HG02973 (cell line): ENCODE results near the gene NEO1.
"Not testable (repeated sequence)": the region's sequence is repeated elsewhere in the genome, so short reads cannot be mapped to it uniquely, and the experiment has no call there.

Experiments used
- ATAC-seq: cut with Tn5 transposase; IDR thresholded peaks from one replicate; pipeline ENCODE4 v1.9.1; 2021; ENCODE audit warnings: moderate library complexity; ENCODE audit not compliant: unreplicated experiment

NEO1 gene

DNA sequence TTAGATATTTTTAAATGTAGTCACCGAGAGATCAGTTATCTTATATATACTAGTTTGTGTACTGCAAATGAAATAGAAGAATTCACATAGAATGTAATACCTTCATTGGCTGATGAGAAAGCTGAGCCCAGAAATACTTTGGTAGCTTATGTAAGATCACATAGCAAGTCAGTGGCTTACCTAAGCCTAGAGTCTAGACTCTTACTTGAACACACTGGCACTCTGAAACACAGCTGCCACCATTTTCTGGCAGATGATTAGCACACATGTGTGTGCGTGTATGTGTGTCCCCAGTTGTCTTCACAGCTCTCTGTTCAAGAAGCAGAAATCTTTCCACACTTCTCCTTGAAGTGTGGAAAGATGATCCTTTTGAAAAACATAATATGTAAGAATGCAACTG is 124.3 kb downstream of the NEO1 start:
- ATAC-seq, result no peak

DNA sequence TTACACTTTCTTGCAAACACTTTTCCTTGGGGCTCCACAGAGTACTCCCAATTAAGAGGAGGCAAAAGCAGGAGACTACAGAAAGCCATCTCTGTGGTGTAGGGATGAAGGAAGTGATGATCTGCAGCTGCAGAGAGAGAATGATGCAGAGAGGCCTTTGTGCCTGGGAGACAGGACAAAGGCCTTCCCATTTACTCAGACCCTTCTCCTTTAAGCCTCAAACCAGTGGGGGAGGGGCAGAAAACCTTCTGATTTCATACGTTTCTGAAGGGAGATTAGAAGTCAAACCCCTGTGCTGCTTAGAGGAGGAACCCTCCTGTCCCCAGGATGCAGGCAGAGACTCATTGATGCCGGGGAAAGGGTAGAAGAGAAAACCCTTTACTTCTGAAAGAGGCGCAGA is 130.8 kb downstream of the NEO1 start:
- ATAC-seq, result no peak

DNA sequence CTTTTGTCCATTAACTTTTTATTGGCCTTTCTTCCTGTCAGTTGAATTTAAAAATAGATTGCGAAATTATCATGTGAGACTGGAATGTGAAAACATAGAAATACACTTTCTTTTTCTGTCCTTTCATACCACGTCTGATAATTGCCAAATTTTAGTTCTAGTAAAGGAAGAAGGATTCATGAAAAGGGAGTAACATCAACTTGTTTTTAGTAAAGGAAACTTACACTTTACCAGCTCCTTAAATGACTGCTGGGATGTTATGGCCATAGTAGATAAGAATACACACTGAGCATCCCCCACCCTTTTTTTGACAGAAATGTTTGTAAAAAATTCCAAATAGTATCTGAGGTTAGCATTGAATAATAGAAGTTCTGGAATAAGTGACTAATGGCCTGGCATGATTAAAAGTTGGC is 137.9 kb downstream of the NEO1 start:
- no peak for ATAC-seq

DNA sequence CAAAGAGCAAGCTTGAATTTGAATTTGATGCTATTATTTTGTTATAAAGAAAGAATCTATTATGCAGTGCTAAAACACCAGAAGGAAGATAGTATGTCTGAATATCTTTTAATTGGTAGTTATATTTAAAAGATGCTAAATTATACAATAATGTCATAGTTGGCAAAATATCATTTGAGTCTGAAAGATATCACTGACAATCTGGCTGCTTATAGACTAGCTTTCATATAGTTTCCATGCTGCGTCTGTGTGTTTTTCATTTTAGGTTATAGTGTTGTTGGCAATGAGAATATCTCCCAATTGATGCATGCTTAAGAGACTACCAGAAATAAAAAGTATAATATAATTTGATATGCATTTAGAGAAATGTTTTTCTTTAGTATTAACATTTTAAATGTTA is 142.9 kb downstream of the NEO1 start:
- ATAC-seq, result no peak

DNA sequence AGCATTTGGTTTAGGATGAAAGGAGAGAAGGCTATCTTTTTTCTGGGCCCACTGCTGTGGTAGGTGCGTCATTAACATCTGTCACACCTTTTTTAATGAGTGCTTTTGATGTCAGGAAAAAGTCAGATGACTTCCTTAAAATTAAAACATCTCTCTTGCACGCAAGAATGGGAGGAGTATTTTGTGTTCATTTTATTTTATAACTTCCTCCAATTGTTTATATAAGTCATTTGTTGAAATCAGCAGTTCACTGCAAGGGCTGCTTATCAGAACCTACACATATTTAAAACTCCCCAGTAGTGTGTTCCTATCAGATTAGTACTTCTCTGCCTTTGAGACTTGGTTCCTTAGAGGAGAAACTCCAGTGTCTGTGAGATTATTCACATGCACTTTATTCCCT is 143.8 kb downstream of the NEO1 start:
- ATAC-seq, result no peak

DNA sequence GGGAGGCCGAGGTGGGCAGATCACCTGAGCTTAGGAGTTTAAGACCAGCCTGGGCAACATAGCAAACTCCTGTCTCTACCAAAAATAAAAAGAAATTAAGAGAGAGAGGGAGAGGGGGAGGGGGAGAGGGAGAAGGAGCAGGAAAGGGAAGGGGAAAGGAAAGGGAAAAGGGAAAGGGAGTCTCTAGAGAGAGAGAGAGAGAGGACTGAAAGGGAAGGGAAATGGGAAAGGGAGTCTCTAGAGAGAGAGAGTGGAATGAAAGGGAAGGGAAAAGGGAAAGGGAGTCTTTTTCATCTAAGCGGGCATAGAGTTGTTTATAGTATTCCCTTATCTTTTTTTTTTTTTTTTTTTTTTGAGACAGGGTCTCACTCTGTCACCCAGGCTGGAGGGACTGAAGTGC is 148.1 kb downstream of the NEO1 start:
- ATAC-seq, result no peak

DNA sequence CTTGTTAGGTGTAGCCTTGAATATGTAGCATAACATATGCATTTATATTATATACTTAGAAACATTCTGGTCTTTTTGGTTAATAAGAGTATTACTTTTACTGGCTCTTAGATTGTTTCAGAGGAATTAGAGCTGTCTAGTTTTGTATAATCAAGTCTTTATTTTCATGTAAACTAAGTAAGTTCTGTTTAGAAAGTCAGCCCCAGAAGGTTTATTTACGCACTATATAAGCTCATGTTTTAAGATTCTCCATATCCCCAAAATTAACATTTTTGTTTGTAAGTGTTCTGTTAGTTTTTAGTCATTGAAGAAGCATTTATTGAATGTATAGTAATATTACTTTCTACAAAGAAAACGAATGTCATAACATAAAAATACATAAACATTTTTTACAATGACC is 158.4 kb downstream of the NEO1 start:
- ATAC-seq, result no peak

DNA sequence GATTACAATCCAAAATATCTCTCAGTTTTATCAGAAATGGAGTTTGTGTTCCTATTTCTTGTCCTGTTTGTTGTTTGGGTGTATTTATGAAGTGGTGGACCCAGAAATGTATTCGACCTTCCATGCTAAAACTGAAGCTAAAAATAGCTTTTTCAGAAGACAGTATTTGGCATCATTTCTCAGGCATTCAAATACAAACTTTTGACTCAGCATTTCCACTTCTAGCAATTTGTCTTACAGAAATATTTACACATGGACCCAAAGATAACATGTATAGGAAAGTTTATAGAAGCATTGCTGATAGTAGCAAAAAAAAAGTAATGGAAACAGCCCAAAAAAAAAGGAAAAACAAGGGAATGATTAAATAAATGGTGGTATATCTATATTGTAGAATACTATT is 160.2 kb downstream of the NEO1 start:
- ATAC-seq, result no peak

DNA sequence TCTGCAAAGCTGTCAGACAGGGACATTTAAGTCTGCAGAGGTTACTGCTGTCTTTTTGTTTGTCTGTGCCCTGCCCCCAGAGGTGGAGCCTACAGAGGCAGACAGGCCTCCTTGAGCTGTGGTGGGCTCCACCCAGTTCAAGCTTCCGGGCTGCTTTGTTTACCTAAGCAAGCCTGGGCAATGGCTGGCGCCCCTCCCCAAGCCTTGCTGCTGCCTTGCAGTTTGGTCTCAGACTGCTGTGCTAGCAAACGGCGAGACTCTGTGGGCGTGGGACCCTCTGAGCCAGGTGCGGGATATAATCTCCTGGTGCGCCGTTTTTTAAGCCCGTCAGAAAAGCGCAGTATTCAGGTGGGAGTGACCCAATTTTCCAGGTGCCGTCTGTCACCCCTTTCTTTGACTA is 169.2 kb downstream of the NEO1 start:
- not testable (repeated sequence) for ATAC-seq

DNA sequence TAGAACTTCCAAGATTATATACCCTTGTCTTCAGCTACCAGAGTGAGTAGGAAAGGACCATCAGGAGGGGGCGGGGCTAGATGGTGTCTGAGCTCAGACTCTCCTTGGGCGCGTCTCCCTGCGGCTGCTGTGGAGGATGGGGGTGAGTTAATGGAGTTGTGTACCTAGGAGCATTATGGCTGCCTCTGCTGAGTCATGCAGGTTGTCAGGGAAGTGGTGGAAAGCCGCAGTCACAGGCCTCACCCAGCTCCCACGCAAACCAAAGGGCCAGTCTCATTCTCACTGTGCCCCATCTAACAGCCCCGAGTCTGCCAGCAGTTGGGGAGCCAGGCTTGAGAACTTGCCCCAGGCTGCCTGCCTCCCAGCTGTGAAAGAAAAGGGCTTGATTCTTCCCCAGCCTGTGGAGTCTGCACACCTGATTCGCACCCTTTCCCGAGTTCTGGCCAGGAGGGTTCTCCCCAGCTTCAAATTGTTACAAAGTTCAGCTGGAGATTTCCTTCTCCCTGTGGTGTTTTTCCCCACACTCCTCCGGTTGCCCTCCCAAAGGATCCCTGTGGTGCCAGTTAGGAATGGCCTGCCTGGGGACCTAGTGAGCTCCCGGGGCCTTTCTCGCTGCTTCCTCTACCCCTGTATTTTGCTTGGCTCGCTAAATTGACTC is 173.2 kb downstream of the NEO1 start:
- ATAC-seq, result no peak

DNA sequence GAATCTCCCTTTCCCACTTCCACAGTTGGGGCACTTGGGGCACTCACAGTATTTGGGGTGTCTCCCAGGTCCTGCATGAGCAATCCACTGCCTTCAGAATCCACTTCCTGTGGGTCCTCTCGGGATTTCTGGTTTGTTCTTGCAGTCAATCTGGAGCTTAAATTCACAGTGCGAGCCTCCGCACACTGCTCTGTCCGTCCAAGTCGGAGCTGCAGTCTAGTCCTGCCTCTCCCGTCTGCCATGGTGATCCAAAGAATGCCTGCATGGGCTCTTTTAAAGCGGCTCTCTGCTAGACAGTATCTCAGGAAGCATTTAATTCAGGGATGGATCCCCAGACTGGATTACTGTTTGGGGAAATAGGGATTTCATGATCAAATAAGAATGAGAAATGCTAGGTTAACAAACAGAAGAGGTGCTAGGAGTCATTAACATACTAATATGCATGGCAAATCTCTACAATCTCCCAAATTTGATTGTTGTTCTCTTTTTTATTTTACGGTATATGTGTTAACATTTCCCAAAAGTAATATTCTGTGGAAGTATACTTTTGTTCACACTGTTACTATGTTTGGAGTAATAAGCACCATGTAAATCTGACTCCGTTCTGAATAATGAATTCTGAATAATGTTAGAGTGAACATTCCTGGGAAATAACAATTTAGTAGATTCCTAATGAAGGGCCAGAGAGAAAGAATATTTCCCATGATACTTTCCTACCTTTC is 174.0 kb downstream of the NEO1 start:
- ATAC-seq, result no peak

DNA sequence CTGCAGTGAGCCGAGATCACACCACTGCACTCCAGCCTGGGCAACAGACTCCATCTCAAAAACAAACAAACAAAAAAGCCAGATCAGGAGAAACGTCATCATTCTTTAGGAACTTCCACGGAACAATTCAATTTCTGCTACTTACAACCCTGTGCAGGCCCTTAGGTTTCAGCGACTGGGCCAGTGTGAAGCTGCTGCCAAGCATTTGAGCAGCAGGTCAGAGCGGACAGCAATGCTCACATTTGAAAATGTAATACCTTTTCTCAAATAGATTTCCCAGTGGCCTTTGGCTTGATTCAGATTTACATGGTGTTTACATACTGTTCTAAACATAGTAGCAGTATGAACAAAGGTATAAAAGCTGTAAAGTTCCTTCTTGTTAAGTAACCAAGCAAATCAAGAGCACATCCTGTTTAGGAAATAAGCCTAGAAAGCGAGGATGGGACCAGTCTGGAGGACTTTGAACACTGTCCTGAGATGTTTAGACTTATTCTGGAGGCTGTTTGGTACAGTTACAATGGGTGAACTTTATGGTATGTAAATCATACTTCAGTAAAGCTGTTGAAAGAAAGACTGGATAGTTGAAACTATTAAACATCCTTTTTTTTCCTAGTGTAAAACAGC is 175.3 kb downstream of the NEO1 start:
- ATAC-seq, result no peak

DNA sequence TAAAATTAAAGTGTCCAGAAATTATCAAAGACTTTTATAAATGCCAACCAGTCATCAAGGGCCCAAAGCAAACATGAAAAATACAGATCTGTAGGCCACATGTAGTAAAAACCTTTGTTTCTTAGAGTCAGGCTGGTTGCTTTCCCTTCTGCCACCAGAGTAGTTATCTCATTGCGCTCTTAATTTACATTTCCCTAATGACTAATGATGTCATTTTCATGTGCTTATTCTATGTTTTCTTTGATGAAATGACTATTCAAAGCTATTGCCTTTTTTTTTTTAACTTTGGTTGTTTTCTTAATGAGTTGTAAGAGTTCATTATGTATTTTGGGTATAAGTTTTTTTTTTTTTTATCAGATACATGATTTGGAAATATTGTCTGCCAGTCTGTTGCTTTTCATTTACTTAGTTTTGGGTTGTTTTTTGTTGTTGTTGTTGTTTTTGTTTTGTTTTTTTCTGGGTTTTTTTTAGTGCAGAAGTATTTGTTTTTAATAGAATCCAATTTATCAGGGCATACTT is 175.9 kb downstream of the NEO1 start:
- no peak for ATAC-seq

DNA sequence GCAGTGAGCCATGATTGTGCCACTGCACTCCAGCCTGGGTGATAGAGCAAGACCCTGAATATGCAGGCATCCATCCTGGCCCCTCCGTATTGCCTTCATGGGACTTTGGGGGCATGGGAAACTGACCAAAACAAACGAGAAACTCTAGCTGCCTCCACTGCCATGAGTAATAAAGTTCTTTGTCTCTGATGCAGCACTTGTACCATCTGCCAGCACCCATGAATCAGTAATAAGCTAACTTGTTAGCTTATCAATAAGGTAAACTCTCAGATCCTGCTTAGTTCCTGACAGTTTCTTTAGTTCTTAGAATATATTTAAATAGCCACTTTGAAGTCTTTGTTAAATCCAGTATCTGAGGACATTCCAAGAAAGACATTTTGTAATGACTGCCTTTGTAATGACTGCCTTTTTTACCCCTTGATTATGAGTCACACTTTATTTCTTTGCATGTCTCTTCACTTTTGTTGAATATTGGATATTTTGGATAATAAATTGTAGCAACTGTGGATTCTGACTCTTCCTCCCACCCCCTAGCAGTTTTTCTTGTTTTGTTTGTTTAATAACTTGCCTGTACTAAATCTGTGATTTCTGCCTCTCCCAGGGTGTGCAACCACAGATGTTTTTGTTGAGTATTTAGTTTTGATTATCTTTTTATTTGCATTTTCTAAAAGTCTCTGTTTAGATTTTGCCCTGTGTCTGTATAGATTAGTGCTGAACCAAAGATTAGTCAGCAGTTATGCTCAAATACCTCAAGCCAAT is 179.6 kb downstream of the NEO1 start:
- no peak for ATAC-seq

DNA sequence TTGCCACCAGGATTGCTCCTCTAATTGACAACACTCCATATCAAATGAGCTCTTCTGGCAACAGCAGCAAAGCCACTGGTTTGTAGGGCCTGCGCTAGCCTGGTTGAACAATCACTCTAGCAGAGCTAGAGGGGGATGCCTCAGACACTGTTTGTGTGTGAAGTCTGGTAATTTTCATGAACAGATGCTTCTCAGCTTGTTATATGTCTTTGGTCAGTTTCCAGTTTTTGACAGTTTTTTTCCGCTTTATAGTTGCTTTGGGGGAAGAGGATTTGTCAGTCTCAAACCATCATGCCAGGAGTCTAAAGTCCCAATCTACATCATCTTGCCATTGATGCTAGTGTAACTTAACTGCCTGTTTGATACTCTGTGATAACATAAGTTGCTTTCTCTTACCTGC is 180.5 kb downstream of the NEO1 start:
- ATAC-seq, result no peak

DNA sequence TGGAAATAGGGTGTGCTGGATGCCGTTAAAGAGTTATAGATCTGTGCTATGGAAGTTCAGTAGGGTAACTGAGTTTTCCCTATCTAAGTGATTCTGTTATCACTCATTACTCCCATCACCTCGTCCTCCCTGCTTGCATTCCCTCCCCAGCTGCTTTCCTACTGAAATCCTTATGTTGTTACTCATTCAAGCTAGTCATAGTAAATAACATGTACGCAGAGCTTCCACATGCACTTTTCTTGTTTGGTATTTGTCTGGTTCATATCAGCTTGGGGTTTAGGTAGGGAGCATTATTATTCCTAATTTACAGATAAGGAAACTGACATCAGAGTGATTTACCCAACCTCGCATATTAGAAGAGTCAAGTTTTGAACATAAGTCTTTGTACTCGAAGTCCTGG is 181.4 kb downstream of the NEO1 start:
- ATAC-seq, result no peak

DNA sequence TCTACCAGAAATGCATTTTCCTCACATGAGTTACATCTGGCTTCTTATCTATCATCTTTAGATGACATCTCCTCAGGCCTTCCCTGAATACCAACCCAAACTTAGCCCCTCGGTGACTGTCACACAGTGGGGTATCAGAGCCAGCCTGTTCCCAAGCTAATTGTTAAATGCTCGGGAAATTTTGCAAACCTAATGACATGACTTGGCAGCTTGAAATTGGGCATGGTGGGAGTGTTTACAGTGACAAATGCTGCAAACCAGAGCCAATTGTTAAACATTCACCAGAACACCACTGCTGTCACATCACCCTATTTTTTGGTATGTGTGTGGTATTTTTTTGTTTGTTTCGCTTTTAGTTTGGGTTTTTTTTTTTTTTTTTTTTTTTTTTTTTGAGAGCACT is 185.6 kb downstream of the NEO1 start:
- ATAC-seq, result no peak

DNA sequence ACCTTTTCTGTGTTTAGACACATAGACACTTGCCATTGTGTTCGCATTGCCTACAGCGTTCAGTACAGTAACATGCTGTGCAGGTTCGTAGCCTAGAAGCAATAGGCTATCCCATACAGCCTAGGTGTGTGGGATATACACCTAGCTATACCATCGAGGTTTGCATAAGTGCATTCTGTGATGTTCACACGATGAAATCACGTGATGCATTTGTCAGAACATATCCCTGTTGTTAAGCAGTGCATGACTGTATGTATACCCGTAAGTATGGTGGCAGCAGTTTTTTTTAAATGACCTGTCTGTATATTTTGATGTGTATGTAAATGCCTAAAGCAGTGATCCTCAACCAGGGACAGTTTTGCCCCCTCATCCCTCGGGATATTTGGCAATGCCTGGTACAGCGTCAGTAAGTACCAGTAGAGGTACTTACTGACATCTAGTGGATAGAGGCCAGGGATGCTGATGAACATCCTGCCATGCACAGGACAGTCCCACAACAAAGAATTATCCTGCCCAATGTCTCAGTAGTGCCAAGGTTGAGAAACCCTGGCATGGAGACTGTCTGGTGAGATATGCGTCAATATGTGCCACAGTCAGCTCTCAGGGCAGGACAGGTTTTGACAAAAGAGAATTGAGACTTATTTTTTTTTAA is 187.4 kb downstream of the NEO1 start:
- ATAC-seq, result no peak

DNA sequence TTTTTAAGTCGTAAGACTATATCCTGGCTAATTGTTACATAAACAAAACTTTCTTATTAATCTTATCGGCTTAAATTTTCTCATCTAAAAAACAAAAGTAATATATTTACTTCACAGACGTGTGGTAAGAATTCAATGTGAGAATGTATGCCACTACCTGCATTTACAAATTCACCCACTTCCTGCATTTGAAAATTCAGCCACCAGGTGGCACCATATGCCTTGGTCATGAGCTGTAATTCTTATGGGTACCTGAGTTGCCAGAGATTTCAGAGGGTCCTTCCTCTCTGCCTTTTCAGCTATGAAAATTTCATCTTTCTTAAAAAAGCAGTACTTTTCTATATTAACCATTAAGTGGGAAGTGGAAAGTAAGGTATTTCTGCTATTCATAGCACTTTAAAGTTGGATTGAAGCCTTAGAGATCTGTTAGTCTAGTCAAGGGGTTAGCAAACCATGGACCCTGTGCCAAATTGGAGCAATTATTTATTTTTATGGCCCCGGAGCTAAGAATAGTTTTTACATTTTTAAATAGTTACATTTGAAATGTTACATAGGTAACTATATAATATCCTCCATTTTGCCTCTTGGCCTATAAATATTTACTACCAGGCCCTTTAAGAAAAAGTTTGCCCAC is 188.7 kb downstream of the NEO1 start:
- no peak for ATAC-seq

DNA sequence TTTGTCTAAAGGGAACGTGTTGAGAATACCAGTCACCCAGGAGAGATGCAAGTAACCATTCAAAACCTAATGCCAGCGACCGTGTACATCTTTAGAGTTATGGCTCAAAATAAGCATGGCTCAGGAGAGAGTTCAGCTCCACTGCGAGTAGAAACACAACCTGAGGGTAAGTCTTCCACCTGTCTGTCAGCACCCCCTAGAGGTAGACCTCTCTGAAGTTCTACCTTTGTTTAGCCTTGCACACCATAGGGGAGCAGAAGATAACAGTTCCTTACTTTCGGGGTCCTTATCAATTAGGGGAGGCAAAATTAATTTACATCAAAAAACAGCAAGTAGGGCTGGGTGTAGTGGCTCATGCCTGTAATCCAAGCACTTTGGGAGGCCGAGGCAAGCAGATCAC is 192.1 kb downstream of the NEO1 start:
- ATAC-seq, result no peak

DNA sequence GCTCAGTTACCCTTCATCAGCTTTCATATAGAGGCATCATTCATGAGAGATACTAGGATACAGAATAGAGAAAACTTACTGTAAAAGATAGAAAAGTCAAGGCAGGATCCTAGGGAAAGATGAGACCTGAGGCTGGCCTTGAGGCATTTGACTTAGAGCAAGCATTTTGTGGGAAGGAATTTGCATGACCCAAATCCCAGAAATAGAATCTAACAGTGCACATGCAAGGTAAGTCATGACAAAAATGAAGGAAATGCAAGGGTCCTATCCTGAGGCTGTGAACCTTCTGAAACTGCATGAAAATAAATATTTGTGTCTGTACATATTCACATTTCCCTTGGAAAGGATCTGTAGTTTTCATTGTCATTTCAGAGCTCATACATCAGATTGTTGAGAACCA is 194.2 kb downstream of the NEO1 start:
- no peak for ATAC-seq
